Stomach (tissue), 9 donors: ENCODE results near the gene APCDD1L. TPM values are rescaled to one million over a fixed set of nuclear protein-coding genes. Genes with fewer than 3 reads are reported as not detected.

Source experiments
- DNase-seq, 2 donors: peaks; one replicate each; pipeline versions ENCODE4 v3.0.0 to v3.0.0-alpha.2; 2013 to 2019
- H3K27ac ChIP-seq, 5 donors: fragments of 200-600 bp in 4 of 5; sonication (generic) in 4 of 5; one replicate each; pipeline ENCODE4 v1.5.1; 2013 to 2019; ENCODE audit warnings: mild to moderate bottlenecking in 1 of 5, moderate library complexity in 1 of 5
- H3K27me3 ChIP-seq, 3 donors: fragments of 200-600 bp; sonication (generic); one replicate each; pipeline ENCODE4 v1.5.1; 2017 to 2019; ENCODE audit warnings: mixed run types in 1 of 3
- H3K36me3 ChIP-seq, 4 donors: fragments of 200-600 bp; sonication (generic); 1 replicate in 3 of 4; 2 replicates in 1 of 4; pipeline ENCODE4 v1.5.1; 2016 to 2019
- H3K4me1 ChIP-seq, 4 donors: fragments of 200-600 bp; sonication (generic); one replicate each; pipeline ENCODE4 v1.5.1; 2016 to 2019
- H3K4me3 ChIP-seq, 4 donors: fragments of 200-600 bp; sonication (generic) in 3 of 4; one replicate each; pipeline ENCODE4 v1.5.1; 2016 to 2019; ENCODE audit warnings: mild to moderate bottlenecking in 1 of 4
- H3K9me3 ChIP-seq, 4 donors: fragments of 200-600 bp; sonication (generic); one replicate each; pipeline ENCODE4 v1.5.1; 2016 to 2019
- CTCF ChIP-seq, 7 experiments: fragments of 450-650 bp in 4 of 7; fragments of 200-600 bp in 3 of 7; sonication (generic) in 3 of 7; IDR thresholded peaks; one replicate each; pipeline ENCODE4 v1.5.1; 2016 to 2019; ENCODE audit warnings: antibody characterized with exemption in 7 of 7, control low read depth in 2 of 7, mild to moderate bottlenecking in 1 of 7
- EP300 ChIP-seq: sonication (generic); formaldehyde crosslinking; IDR thresholded peaks from one replicate; pipeline ENCODE4 v1.6.1; 2017; ENCODE audit warnings: antibody characterized with exemption
- POLR2A ChIP-seq, 4 donors: fragments of 450-650 bp; IDR thresholded peaks; one replicate each; pipeline ENCODE4 v1.6.1; 2016; ENCODE audit warnings: antibody characterized with exemption in 4 of 4, control low read depth in 2 of 4, mild to moderate bottlenecking in 1 of 4, moderate library complexity in 1 of 4
- POLR2AphosphoS5 ChIP-seq, 3 donors: sonication (generic); formaldehyde crosslinking; IDR thresholded peaks; one replicate each; pipeline ENCODE4 v1.6.1; 2016; ENCODE audit warnings: antibody characterized with exemption in 3 of 3
- WGBS, 5 donors: extraction: QIAGEN DNeasy Blood & Tissue Kit in 3 of 5; methylation state at CpG; one replicate each; pipeline versions ENCODE4 v1.1.5 to v1.1.7; 2013 to 2018; 5-methylcytosine and 5-hydroxymethylcytosine counted together
- intact Hi-C: fragments of 100-400 bp; cut with DNase I; formaldehyde crosslinking; loops from one replicate; pipeline ENCODE4 v1.15.1; 2023; ENCODE audit warnings: low total_unique reads
- polyA plus RNA-seq, 3 donors: library from polyadenylated mRNA; stranded (reverse); fragments of 200-250 nt; gene quantifications; one replicate each; pipeline ENCODE4 v1.2.3, GENCODE V29; 2013
- total RNA-seq, 5 donors: library from RNA; depleted of rRNA; stranded (reverse); fragments of >200 nt; gene quantifications; one replicate each; pipeline versions ENCODE4 v1.1.0 to v1.2.3, GENCODE V29; 2014 to 2016
- donor health status: healthy with polysubstance abuse.
- donor health status: Bipolar disorder and iron deficiency.
- donor health status: healthy.

APCDD1L gene
- total and polyA plus RNA-seq, 8 donors: 0.12 to 2.0 (median 0.85) TPM; not detected in 4

- H3K9me3 ChIP-seq: no peaks in the 10 kb centered on the region
- peaks cover 0 to 8% (median 0%) of the 10 kb centered on the region in 4 donors for H3K4me1 ChIP-seq
- 76 to 87% (median 80%) methylated on average over 10 of the region's 10 CpGs for WGBS, 5 donors
- TF ChIP-seq POLR2AphosphoS5 (IDR thresholded peaks at IDR 0.05) (no peak), CTCF (IDR thresholded peaks at IDR 0.05) (no peak), EP300 (no peak), POLR2A (IDR thresholded peaks at IDR 0.05) (no peak)
- intact Hi-C loops: no loop called here
- peaks cover 0 to 10% (median 0%) of the 10 kb centered on the region in 3 donors for H3K27me3 ChIP-seq
- H3K27ac ChIP-seq: no peak overlapping the region
- H3K4me3 ChIP-seq: no peak overlapping the region
- H3K36me3 ChIP-seq: no peaks in the 10 kb centered on the region
- DNase-seq: no peak
Measured at GRCh38 chr20:58557733-58558342, 42.6 kb upstream of the APCDD1L start.

GRCh38 chr20:58556961-58557360, 41.8 kb upstream of the APCDD1L start:
- 76 to 85% (median 82%) methylated on average over 6 of the region's 6 CpGs for WGBS, 5 donors

GRCh38 chr20:58555078-58555765, 40.0 kb upstream of the APCDD1L start:
- DNase-seq: no peak
- intact Hi-C loops: no loop called here
- 70 to 76% (median 72%) methylated on average over 3 of the region's 3 CpGs for WGBS, 5 donors

More at GRCh38 chr20:58556961-58557360, 41.8 kb upstream of the APCDD1L start:
- no peak overlapping the region for H3K27ac ChIP-seq
- H3K9me3 ChIP-seq: no peaks in the 10 kb centered on the region
- TF ChIP-seq POLR2AphosphoS5 (IDR thresholded peaks at IDR 0.05): no peak
- no peak for TF ChIP-seq POLR2A (IDR thresholded peaks at IDR 0.05)
- TF ChIP-seq CTCF (IDR thresholded peaks at IDR 0.05): no peak
- no peak for TF ChIP-seq EP300
- intact Hi-C loops: no loop called here
- H3K36me3 ChIP-seq: no peaks in the 10 kb centered on the region
- peaks cover 0 to 8% (median 0%) of the 10 kb centered on the region in 4 donors for H3K4me1 ChIP-seq
- H3K27me3 ChIP-seq: peaks cover 0 to 19% (median 4%) of the 10 kb centered on the region in 3 donors
- no peak for DNase-seq
- no peak overlapping the region for H3K4me3 ChIP-seq

GRCh38 chr20:58554541-58554940, 39.3 kb upstream of the APCDD1L start:
- peaks cover 0 to 25% (median 4%) of the 10 kb centered on the region in 3 donors for H3K27me3 ChIP-seq
- WGBS, 5 donors: 77 to 94% (median 87%) methylated on average over 3 of the region's 3 CpGs
- H3K9me3 ChIP-seq: no peaks in the 10 kb centered on the region
- no peak overlapping the region for H3K27ac ChIP-seq
- no peaks in the 10 kb centered on the region for H3K36me3 ChIP-seq
- no peak for TF ChIP-seq EP300
- no peak for TF ChIP-seq POLR2AphosphoS5 (IDR thresholded peaks at IDR 0.05)
- no peak for TF ChIP-seq POLR2A (IDR thresholded peaks at IDR 0.05)
- TF ChIP-seq CTCF (IDR thresholded peaks at IDR 0.05): no peak
- intact Hi-C loops: no loop called here
- H3K4me1 ChIP-seq: peaks cover 0 to 8% (median 0%) of the 10 kb centered on the region in 4 donors
- no peak for DNase-seq
- no peak overlapping the region for H3K4me3 ChIP-seq

More at GRCh38 chr20:58555078-58555765, 40.0 kb upstream of the APCDD1L start:
- Histone ChIP-seq H3K27me3 (peaks cover 0 to 25% (median 4%) of the 10 kb centered on the region in 3 donors), H3K4me1 (peaks cover 0 to 8% (median 0%) of the 10 kb centered on the region in 4 donors), H3K4me3 (no peak overlapping the region), H3K9me3 (no peaks in the 10 kb centered on the region), H3K36me3 (no peaks in the 10 kb centered on the region), H3K27ac (no peak overlapping the region)
- no peak for TF ChIP-seq EP300
- TF ChIP-seq POLR2AphosphoS5 (IDR thresholded peaks at IDR 0.05): no peak
- TF ChIP-seq POLR2A (IDR thresholded peaks at IDR 0.05): no peak
- no peak for TF ChIP-seq CTCF (IDR thresholded peaks at IDR 0.05)
